Measurements from ENCODE around the gene XXYLT1. TPM values are rescaled to one million over a fixed set of nuclear protein-coding genes. Genes with fewer than 3 reads are reported as not detected.

The XXYLT1 gene
- total and polyA plus RNA-seq, 10 of the 15 experiments (the other 5 are each of a cell fraction or from before 2014, with no cell fraction given) = 1.2 to 14.2 (median 9.3) TPM

GRCh38 chr3:195236076-195236798 is 34.7 kb downstream of the XXYLT1 start:
- TF ChIP-seq TBL1XR1 (IDR thresholded peaks at IDR 0.05; ENCODE audit: low read depth, low read length) (no peak), SUZ12 (IDR thresholded peaks at IDR 0.05; ENCODE audit: unreplicated experiment) (no peak), CEBPZ (IDR thresholded peaks at IDR 0.05; ENCODE audit: low read depth, low read length) (no peak), SIN3A (IDR thresholded peaks at IDR 0.05; ENCODE audit: low read depth, low read length) (no peak), HSF1 (IDR thresholded peaks at IDR 0.05; ENCODE audit: low read depth, low read length) (no peak), USF1 (IDR thresholded peaks at IDR 0.05; ENCODE audit: borderline replicate concordance, extremely low read length, insufficient read depth, low read depth, low read length) (no peak), NR2F1 (conservative IDR thresholded peaks at IDR 0.05) (no peak), SP1 (IDR thresholded peaks at IDR 0.05; ENCODE audit: low read depth, low read length) (no peak), E2F4 (IDR thresholded peaks at IDR 0.05; ENCODE audit: low read depth, low read length) (no peak), NFYA (IDR thresholded peaks at IDR 0.05; ENCODE audit: borderline replicate concordance, low read depth, low read length) (no peak), RUNX3 (IDR thresholded peaks at IDR 0.05; ENCODE audit: low read length) (no peak), RCOR1 (conservative IDR thresholded peaks at IDR 0.05; ENCODE audit: low read depth, low read length) (no peak), BCL11A (IDR thresholded peaks at IDR 0.05; ENCODE audit: low read depth, low read length) (no peak), MXI1 (IDR thresholded peaks at IDR 0.05; ENCODE audit: low read depth, low read length) (no peak)

More at GRCh38 chr3:195236076-195236798, 34.7 kb downstream of the XXYLT1 start:
- no peaks in the 10 kb centered on the region for H4K20me1 ChIP-seq (ENCODE audit: control insufficient read depth, insufficient read depth)
- intact Hi-C loops (cut with micrococcal nuclease; ENCODE audit: unreplicated experiment) (no loop called here), in situ Hi-C loops (cut with MboI) (no loop called here)
- no peaks in the 10 kb centered on the region for H3K4me1 ChIP-seq (ENCODE audit: control insufficient read depth, insufficient read depth, low read length)
- H3K4me3 ChIP-seq = no peak overlapping the region
- POLR2A ChIA-PET = no interaction called here
- H3K36me3 ChIP-seq (ENCODE audit: control insufficient read depth in 2 of 2, insufficient read depth in 2 of 2, low read length in 1 of 2) = no peaks in the 10 kb centered on the region
- H2AFZ ChIP-seq (ENCODE audit: control insufficient read depth, low read depth, low read length) = no peak overlapping the region
- BruUV-seq (replicated peaks) = no TSS peak
- no peak overlapping the region for H3K9ac ChIP-seq (ENCODE audit: control insufficient read depth, insufficient read depth, low read length)
- FAIRE-seq = no peak
- H3K27ac ChIP-seq (ENCODE audit: control insufficient read depth, insufficient read depth) = no peak overlapping the region
- RAD21 ChIA-PET (ENCODE audit: unreplicated experiment) = no interaction called here
- H3K27me3 ChIP-seq (replicated peaks in 1 of 2; ENCODE audit: control insufficient read depth in 2 of 2, insufficient read depth in 2 of 2, low read length in 1 of 2) = no peaks in the 10 kb centered on the region
- ATAC-seq = no peak
- no peak overlapping the region for H3K4me2 ChIP-seq (ENCODE audit: control insufficient read depth, insufficient read depth)
- no peaks in the 10 kb centered on the region for H3K79me2 ChIP-seq (ENCODE audit: control insufficient read depth, insufficient read depth, low read length)
- WGBS (ENCODE audit: insufficient coverage, insufficient replicate concordance, low lambda C conversion rate, missing lambda C conversion rate) = 88% methylated on average over 5 of the region's 5 CpGs
- SMC1A ChIA-PET (ENCODE audit: uncharacterized antibody, unreplicated experiment) = no interaction called here
- H3K9me3 ChIP-seq (replicated peaks; ENCODE audit: control insufficient read depth, insufficient read depth, low read length) = peaks cover 12% of the 10 kb centered on the region; the same call in 2 of the 3 replicates
- CTCF ChIA-PET = no interaction called here
- no peak for DNase-seq (ENCODE audit: low read depth, low spot score)
